ACHN (cell line): ENCODE measurements around the gene SCO2.

ENCODE experiments used
- DNase-seq: peaks from one replicate; pipeline ENCODE4 v3.0.0-alpha.2; 2015
- in situ Hi-C: cut with HindIII; loops from 2 replicates; pipeline ENCODE4 v1.10.0; 2017; ENCODE audit warnings: low sequenced_read_pairs, low pct_ligation_motif_present, low pct_unique_long_range_greater_than_20kb

SCO2 gene, protein sequence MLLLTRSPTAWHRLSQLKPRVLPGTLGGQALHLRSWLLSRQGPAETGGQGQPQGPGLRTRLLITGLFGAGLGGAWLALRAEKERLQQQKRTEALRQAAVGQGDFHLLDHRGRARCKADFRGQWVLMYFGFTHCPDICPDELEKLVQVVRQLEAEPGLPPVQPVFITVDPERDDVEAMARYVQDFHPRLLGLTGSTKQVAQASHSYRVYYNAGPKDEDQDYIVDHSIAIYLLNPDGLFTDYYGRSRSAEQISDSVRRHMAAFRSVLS

DNA sequence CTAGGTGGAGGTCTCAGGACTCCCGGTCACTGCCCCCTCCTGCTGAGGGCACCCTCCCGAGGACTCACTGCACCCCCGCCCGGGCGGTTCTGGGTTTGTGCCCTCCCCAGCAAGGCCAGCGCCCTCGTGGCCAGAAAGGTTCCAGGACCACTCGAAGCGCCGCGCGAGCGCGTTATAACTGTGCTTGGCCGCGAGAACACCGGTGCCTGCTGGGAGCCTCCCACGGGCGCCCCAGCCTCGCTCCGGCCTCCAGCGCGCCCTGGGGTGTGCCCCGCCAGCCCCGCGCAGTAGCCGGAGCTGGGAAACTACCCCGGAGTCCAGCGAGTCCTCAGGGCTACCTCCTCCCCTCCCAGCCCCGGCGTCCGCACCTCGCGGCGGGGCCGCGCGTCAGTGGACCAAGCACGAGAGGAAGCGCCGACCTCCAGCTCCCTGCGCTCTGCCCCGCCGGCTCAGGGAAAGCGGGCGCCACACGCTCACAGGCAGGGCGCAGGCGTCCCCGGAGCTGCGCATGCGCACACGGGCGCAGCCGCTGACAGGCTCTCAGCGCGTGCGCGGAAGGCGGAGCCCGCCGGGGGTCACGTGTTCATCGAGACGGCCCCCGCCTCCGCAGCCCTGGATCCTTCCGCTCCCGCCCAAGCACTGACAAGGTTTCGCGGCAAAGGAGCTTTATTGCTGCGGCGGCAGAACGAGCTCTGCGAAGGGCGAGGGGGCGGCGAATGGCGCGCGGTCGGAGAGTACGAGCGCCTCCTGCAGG lies at the start of gene SCO2:
SCO2 (minus strand) TSS at position 495 of the 754 bp plus-strand sequence. CDS start 1,187 bp downstream, outside the sequence.
- DNase-seq = peak; percentile 91
- in situ Hi-C loops = no loop called here

DNA sequence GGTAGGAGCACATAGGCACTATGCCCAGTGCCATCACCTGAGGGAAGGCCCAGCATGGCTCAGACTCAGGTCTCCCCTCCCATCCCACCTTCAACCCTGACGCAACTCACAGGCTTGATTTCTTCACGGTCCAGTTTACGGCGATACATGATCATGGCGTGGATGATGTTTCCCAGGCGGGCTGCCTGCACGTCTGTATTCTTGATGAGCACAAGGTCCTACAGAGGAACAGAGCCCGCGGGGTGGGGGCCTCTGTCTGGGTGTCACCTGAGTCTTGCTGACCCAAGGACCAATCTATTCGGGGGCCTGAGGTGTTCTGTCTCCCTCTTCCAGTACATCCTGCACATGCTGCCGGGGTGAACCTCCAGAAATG lies 49.0 kb upstream of the SCO2 start:
- no peak for DNase-seq
- in situ Hi-C loops = no loop called here

DNA sequence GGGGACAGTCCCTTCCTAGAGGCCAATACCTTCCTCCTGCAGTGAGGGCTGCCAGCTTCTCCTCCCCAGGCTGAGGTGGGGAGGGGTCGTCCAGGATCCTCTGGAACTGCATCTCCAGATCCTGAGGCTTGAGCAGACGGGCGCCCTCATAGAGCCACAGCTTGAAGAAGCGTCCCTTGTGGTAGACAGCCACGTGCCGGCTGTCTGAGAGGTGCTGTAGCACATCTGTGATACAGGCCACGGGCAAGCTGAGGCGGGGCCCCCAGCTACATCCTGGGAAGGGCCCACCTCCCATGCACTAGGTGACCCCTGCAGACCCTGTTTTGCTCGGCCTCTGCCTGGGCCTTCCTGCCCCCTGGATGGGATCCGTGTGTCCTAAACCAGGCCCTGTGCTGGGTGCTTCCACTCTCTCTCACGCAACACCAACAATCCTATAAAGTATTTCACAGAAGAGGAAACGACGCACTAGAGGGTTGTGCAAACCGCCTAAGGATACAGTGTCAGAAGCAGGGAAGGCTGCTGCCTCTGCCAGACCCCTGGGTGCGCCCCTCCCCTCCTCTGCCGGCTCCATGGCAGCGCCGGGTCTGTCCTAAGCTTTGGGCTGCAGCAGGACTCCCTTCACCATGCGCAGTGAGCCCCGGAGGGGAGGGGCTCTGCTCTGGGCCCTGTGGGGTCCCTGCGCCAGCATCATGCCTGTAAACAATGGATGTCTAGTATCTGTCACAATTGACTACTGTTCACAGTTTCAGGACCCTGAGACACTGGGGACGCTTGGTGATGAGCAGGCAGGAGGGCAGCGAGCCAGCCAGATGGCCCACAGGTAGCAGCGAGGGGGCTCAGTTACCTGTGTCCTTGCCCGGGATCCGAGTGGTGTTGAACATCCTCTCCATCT lies 48.3 kb upstream of the SCO2 start:
- in situ Hi-C loops = no loop called here
- DNase-seq = no peak

DNA sequence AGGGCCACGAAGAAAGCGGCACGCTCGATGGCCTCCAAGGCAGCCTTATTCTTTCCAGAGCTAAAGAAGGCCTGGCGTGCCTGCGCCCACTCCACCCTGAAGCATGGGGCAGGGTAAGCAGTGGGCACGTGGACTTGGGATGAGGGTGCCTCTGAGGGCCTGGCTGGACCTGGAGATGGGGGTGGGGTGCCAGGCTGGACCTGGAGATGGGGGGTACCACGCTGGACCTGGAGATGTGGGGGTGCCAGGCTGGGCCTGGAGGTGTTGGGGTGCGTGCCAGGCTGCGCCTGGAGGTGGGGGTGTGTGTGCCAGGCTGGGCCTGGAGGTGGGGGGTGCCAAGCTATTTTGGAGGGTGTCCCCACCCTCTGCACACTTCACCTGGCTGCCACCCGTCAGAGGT lies 47.6 kb upstream of the SCO2 start:
- in situ Hi-C loops = no loop called here
- DNase-seq = no peak

DNA sequence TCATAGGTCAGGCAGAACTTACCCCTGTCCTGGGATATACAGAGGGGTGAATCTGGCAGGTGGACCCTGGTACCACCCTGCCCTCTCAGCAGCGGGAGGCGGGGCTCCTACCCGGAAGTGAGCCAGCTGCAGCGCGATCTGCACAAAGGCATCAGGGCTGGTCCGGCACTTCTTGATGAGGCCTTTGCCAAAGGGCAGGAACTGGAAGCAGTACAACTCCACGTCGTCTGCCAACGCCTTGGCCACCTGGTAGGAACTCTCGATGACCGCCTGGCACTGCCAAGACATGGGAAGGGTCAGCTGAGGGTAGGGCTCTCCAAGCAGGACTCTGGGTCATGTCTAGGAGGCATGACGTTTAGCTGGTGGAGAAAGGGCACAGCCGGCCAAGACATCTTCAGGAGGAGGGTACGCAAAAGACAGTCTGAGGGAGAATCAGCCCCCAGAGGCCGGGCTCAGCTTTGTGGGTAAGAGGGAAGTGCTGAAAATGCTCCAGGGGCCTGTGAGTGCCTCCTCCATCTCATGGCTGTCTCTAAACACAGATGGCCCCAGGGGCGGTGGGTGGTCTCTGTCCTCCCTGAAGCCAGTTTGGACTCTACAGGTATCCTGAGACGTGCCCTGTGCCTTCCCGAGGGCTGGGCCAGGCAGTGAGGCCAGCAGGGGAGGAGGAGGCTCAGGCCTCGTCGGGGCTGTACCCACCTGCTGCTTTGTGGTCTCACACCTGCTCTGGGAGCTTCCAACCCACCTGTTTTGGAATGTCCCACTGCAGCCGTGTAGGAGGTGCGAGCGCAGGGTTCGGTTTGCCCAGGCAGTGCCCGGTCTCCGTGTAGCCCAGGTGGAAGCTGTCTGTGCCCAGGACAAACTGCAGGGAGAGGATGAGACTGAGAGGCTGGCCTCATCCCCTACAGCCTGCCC lies 46.1 kb upstream of the SCO2 start:
- no peak for DNase-seq
- in situ Hi-C loops = no loop called here

DNA sequence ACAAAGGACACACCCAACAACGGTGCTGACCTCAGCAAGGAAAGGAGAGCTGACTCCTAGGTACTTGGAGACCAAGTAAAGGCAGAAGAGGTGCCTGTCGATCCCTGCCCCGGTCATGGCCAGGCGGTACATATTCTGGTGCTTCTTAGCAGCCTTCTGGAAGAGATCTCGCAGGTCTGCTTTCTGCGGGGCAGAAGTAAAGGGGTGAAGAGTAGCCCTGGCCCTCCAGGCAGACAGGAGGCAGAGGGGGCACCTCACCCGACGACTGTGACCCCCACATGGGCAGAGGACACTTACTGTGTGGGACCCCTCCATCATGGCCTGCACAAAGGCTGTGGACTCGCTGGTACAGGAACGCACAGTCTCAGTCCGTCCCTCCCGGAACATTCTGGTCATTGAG lies 45.5 kb upstream of the SCO2 start:
- DNase-seq = no peak
- in situ Hi-C loops = no loop called here

DNA sequence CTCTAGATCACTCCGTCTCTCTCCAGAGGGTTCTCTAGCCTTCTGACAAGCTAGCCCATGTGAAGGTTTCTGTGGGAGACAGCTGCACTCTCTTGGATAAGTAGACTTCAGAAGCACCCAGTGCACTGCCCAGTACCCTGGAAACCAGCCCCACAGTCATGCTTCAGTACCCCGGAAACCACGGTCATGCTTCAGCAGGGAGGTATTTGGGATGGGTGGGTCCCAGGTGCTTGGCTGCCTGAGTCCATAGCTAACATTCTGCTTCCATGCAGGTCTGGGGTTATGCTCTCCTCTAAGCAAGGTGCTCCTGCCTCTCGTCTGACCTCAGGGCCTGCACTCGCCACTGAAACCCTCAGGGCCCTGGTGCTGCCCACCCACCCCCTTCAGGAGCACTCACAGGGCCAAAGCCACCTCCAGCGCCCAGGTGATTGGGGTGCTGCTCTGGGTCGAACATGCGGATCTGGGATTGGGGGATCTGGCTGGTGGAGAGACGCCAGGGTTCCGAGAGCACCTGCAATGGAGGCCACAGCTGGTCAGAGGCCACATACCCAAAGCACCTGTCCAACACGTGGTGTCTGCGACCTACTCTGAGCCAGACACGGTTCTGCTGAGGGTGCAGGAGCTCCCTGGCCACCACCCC lies 44.6 kb upstream of the SCO2 start:
- DNase-seq = peak; percentile 65
- in situ Hi-C loops = no loop called here

DNA sequence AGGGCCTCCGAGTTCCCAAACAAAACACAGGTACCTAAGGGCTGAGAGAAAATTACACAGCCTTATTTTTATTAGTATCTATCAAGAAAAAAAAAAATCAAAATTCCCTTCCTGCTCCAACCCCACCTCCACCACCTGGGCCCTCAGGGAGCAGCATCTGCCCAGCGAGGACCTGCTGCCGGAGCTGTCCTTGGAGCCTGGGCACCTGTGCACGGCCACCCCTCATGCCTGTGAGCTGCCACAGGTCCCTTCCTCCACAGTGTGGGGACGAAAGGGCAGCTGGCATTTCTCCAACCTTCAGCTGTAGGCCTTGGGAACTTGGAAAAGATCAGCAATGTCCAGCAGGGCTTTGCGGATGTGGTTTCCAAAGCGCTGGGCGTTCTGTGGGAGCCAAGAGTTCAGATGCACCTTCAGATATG lies 43.7 kb upstream of the SCO2 start:
- in situ Hi-C loops = no loop called here
- no peak for DNase-seq

DNA sequence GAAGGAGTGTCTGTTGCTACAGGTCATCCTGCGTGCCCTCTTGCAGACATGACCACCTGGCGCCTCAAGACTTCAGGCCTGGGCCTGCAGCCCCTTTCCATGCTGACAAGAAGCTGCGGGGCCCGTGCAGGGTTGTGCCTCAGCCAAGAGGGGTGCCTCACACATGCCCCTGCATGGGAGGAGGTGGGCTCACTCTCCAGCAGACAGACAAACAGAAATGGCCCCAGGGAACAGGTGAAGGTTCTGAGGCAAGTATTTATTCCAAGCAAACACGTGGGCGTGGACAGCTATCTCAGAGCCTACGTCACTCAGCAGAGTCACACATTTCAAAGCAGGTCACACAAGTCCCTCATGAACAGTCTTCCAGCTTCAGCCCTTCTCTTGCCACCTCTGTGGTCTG lies 43.2 kb upstream of the SCO2 start:
- in situ Hi-C loops = no loop called here
- no peak for DNase-seq

DNA sequence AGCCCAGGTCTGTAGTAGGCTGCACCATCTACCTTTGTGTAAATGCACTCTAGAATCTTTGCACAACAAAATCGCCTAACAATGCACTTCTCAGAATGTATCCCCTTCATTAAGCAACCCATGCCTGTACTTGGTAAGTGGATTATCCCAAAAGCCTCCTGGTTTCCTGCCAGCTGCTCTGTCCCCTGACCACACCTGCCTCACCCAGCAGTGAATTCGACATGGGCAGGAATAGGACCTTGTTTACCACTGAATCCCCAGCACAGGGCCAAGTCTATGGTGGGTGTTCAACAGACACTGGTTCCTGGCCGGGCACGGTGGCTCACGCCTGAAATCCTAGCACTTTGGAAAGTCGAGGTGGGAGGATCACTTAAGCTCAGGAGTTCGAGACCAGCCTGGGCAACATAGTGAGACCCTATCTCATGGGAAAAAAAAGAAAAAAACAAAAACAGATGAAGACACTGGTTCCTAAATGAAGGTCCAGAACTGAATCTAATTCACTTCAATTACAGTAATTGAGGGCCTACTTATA lies 42.4 kb upstream of the SCO2 start:
- DNase-seq = no peak
- in situ Hi-C loops = no loop called here

DNA sequence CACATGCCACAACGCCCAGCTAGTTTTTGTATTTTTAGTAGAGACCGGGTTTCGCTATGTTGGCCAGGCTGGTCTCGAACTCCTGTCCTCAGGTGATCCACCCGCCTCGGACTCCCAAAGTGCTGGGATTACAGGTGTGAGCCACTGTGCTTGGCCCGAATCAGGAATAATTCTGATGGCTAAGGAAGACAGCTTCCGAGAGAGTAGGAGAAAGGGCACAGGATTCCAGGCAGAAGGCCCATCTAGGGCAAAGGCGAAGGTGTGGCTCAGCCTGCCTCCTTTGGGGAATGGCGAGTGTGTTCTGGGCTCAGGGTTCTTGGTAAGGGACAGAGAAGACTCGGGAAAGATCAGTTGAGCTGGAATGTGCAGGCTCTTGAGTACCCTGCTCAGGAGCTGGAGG lies 38.9 kb upstream of the SCO2 start:
- in situ Hi-C loops = no loop called here
- no peak for DNase-seq

DNA sequence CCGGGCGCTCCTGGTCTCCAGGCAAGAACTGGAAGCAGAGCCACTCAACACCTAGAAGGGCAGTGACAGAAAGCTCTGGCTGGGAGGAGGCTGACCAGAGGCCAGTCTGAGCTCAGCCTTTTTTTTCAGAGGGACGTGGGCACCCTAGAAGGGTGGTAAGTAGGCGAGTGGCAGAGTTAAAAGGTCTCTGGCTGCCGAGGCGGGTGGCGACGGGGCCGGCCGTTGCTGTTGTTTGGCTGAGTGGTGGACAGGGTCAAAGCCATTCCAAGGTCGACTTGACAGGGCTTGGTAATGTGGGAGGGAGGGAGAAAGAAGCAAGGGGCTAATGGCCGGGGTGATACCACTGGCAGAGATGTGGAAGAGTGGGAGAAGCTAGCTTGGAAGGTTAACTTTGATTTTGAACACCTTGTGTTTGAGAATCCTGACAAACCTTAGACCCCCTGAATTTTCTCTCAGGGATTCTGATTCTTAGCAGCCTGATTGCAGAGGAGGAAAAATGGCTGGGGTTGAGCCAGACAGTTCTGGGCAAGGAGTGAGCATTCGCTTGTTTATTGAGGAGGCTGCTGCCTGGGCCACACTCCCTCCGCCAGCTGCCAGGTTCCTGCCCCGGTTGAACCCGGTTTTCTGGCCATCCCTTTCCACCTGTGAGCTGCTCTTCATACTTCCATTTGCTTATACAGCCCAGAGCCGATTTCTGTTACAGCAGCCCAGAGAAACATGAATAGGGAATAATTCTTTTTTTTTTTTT lies 38.2 kb upstream of the SCO2 start:
- in situ Hi-C loops = no loop called here
- DNase-seq = no peak

DNA sequence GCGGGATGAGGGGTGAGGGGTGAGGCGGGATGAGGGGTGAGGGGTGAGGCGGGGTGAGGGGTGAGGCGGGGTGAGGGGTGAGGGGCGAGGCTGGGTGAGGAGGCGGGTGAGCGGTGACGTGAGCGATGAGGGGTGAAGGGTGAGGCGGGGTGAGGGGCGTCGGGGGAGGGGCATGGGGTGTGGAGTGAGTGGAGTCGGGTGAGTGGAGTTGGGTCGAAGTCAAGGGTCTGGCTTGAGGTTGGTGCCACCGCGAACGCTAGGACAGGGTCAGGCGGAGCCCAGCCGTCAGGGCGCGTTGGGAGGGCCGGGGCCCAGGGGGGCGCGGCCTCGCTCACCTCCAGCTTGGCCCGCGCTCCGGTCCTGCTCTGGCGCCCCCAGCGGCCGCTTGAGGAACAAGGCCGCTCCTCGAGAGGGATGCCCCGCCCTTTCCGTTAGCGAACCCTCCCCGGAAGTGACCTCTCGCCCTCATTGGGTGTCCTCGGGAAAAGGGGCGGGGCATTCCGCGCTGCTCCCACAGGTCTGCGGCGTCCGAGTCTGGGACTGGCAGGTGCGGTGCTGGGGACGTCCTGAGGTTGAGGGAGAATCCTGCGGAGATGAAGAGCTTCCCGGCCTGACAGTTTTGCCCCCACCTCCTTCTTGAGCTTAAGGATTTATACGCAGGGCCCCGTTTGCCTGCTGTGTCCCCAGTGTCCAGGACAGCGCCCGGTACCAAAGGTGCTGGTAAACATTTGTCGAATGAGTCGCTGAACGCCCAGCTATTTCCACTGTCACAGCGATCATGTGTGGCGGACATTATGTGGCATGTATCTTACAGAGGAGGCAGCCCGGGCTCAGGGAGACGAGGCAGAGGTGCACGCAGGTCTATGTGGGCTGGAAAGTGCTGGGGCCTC lies 37.4 kb upstream of the SCO2 start, which contains the start of gene SYCE3:
SYCE3 (minus strand) TSS at position 397 of the 890 bp plus-strand sequence. CDS start 6,514 bp downstream, outside the sequence.
- in situ Hi-C loops = no loop called here
- peak; percentile 92 for DNase-seq

DNA sequence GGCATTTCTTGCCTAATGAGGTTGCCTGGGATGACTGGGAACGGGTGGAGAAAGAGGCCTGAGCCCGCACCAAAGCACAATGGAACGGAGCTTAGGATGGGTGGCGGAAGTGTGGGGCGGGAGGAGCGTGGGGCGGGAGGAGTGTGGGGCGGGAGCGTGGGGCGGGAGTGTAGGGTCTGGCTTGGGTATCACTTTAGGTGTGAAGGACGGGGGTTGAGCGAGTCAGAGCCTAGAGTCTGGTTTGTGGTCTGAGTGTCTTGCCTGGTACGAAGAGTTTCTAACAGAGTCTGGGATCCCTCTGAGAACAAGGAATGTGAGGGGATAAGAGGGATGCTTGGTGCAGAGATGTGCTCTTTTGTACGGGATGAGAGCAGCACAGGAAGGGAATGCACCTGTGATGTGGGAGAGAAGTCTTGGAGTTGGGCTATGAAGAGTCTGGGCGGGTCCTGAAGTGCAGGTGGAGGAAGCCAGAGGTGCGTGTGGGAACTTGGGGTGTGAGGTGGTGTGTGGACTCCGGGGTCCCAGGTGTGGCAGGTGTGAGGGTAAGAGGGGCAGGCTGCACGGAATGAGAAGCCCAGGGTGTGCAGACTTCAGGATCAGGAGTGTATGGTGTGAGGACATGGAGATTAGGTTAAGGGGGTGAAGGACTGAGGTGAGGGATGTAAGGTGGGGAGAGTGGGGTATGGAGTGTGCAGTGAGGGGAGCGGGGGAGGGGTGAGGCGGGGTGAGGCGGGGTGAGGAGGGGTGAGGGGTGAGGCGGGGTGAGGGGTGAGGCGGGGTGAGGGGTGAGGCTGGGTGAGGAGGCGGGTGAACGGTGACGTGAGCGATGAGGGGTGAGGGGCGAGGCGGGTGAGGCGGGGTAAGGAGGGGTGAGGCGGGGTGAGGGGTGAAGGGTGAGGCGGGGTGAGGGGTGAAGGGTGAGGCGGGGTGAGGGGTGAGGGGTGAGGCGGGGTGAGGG lies 36.3 kb upstream of the SCO2 start:
- in situ Hi-C loops = no loop called here
- no peak for DNase-seq

DNA sequence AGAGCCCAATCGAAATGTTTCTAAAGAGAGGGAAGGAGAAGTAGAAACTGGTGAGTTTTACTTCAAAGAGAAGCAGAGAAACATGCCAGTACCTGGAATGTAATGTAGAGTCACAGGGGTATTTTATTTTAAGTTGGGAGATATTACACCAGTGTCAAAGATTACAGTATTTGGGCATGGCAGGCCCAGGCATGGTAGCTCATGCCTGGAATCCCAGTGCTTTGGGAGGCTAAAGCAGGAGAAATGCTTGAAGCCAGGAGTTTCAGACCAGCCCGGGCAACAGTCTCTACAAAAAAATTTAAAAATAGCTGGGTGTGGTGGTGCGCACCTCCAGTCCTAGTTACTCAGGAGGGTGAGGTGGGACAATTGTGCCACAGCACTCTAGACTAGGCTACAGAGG lies 34.6 kb upstream of the SCO2 start:
- DNase-seq = no peak
- in situ Hi-C loops = no loop called here
